ENCODE results near the gene ZCCHC10. TPM values are rescaled to one million over a fixed set of nuclear protein-coding genes. Genes with fewer than 3 reads are reported as not detected.
"Not testable (repeated sequence)": the region's sequence is repeated elsewhere in the genome, so short reads cannot be mapped to it uniquely, and the experiment has no call there.

Gene ZCCHC10
- total RNA-seq, 4 donors from 2014 or later = 7.0 to 29.7 (median 13.3) TPM

- Histone ChIP-seq H3K4me3 (peak within 1 kb of the TSS; percentile 81 to 99 (median 90)), H3K36me3 (no peaks in the 10 kb centered on the region), H3K27ac (peak within 1 kb of the TSS; percentile 99 to 100 (median 100)), H3K4me1 (peaks cover 7 to 42% (median 17%) of the 10 kb centered on the region in 3 donors), H3K27me3 (no peaks in the 10 kb centered on the region), H3K9me3 (no peaks in the 10 kb centered on the region)
- DNase-seq = peak; percentile 89
- TF ChIP-seq POLR2A (IDR thresholded peaks at IDR 0.05) (peak in 3 of 4 donors; percentile 54 to 99 (median 98)), CTCF (IDR thresholded peaks at IDR 0.05) (peak in 3 of 6 experiments; percentile 3 to 24 (median 4))
- intact Hi-C loops (cut with DNase I) = loop anchor here (10.0 kb wide), 1 partner anchor 91 kb away; the partner anchor contains the start of gene HSPA4
- WGBS, 2 donors = 0% methylated on average over 3 to 5 of the region's 98 CpGs
Observed at GRCh38 chr5:132963171-132964104, 62.9 kb downstream of the ZCCHC10 start, which contains the start of gene AFF4. Gene AFF4 (minus strand): TSS chr5:132963634. CDS start chr5:132937189, 26,445 bp downstream.

- Histone ChIP-seq H3K4me3 (peak overlapping the region; percentile 81 to 99 (median 90)), H3K27me3 (no peaks in the 10 kb centered on the region), H3K27ac (peak overlapping the region; percentile 99 to 100 (median 100)), H3K9me3 (no peaks in the 10 kb centered on the region), H3K36me3 (no peaks in the 10 kb centered on the region), H3K4me1 (peaks cover 7 to 47% (median 17%) of the 10 kb centered on the region in 3 donors)
- intact Hi-C loops (cut with DNase I) = loop anchor here (10.0 kb wide), 1 partner anchor 92 kb away; the partner anchor contains the start of gene HSPA4
- 0% methylated on average over 21 of the region's 21 CpGs for WGBS, 2 donors
- TF ChIP-seq POLR2A (IDR thresholded peaks at IDR 0.05) = peak in 1 of 4 donors; percentile 46
- TF ChIP-seq CTCF (IDR thresholded peaks at IDR 0.05) = no peak
- no peak for DNase-seq
Observed at GRCh38 chr5:132962429-132963021, 63.8 kb downstream of the ZCCHC10 start.

- H3K9me3 ChIP-seq = no peaks in the 10 kb centered on the region
- H3K4me1 ChIP-seq = peaks cover 7 to 53% (median 17%) of the 10 kb centered on the region in 3 donors
- peak overlapping the region; percentile 99 to 100 (median 100) for H3K27ac ChIP-seq
- no peak for DNase-seq
- WGBS, 2 donors = 12% methylated on average over 5 of the region's 5 CpGs
- intact Hi-C loops (cut with DNase I) = loop anchor here (10.0 kb wide), 1 partner anchor 93 kb away; the partner anchor contains the start of gene HSPA4
- H3K27me3 ChIP-seq = no peaks in the 10 kb centered on the region
- TF ChIP-seq POLR2A (IDR thresholded peaks at IDR 0.05) (no peak), CTCF (IDR thresholded peaks at IDR 0.05) (no peak)
- no peaks in the 10 kb centered on the region for H3K36me3 ChIP-seq
- H3K4me3 ChIP-seq = peak overlapping the region; percentile 81 to 99 (median 90)
Observed at GRCh38 chr5:132961887-132962286, 64.5 kb downstream of the ZCCHC10 start.

GRCh38 chr5:132961123-132961815 is 65.1 kb downstream of the ZCCHC10 start:
- Histone ChIP-seq H3K4me3 (peak overlapping the region; percentile 81 to 99 (median 90)), H3K27ac (peak overlapping the region; percentile 9 to 100 (median 99)), H3K4me1 (peaks cover 7 to 59% (median 17%) of the 10 kb centered on the region in 3 donors)
- WGBS, 2 donors = 44 to 75% methylated on average over 4 to 11 of the region's 11 CpGs
- H3K36me3 ChIP-seq, DNase-seq, H3K27me3 ChIP-seq, H3K9me3 ChIP-seq: not testable (repeated sequence)
- intact Hi-C loops (cut with DNase I) = loop anchor here (10.0 kb wide), 1 partner anchor 94 kb away; the partner anchor contains the start of gene HSPA4

- intact Hi-C loops (cut with DNase I); H3K27ac ChIP-seq; H3K4me3 ChIP-seq; H3K27me3 ChIP-seq; H3K9me3 ChIP-seq; DNase-seq: not testable (repeated sequence)
- Histone ChIP-seq H3K4me1 (peaks cover 13 to 82% (median 28%) of the 10 kb centered on the region in 3 donors), H3K36me3 (peaks cover 0 to 24% (median 5%) of the 10 kb centered on the region in 3 donors)
- WGBS, 2 donors = 70 to 73% methylated on average over 6 of the region's 6 CpGs
Observed at GRCh38 chr5:132956166-132956799, 70.1 kb downstream of the ZCCHC10 start.
